ENCODE data around the gene ROBO2.

DNA sequence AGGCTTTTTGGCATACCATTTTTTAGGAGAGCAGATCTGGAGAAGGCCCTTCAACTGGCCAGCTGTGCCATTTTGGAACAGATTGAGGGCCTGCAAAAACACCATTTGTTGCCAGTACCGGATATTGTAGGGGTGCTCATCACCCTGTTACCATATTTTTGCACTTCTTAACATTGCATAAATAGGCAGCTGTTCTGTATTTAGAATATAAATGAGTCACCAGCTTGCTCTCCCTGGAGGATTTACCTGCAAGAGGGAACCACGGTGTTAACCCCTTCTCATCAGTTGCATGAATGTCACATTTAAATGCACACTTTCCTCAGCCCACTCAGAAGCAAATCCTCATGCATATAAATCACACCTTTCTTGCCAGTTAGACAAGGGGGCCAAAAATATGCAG is 435.6 kb downstream of the ROBO2 start:
- TF ChIP-seq, protein P1, sequence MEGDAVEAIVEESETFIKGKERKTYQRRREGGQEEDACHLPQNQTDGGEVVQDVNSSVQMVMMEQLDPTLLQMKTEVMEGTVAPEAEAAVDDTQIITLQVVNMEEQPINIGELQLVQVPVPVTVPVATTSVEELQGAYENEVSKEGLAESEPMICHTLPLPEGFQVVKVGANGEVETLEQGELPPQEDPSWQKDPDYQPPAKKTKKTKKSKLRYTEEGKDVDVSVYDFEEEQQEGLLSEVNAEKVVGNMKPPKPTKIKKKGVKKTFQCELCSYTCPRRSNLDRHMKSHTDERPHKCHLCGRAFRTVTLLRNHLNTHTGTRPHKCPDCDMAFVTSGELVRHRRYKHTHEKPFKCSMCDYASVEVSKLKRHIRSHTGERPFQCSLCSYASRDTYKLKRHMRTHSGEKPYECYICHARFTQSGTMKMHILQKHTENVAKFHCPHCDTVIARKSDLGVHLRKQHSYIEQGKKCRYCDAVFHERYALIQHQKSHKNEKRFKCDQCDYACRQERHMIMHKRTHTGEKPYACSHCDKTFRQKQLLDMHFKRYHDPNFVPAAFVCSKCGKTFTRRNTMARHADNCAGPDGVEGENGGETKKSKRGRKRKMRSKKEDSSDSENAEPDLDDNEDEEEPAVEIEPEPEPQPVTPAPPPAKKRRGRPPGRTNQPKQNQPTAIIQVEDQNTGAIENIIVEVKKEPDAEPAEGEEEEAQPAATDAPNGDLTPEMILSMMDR (IDR thresholded peaks at IDR 0.05), result no peak
- no peak for TF ChIP-seq POLR2AphosphoS5 (IDR thresholded peaks at IDR 0.05)
